ENCODE measurements around the gene KIF24.

Gene KIF24

DNA sequence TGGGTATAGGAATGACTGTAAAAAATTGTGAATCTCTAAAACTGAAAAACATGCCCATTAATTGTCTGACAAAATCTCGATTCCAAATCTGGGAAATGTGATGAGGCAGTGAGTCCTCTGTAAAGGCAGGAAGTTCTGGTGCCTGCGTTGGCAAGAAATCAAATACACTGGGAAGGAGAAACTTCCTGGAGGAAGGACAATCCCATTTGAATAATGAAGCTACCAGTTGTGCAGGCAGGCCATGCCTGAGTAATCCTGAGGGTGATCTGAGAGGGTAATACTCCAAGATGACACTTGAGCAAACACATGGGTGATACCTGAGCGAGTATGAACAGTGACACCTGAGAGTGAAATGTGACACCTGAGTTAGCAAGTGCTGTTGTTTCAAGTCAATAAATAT, 49.7 kb downstream of the KIF24 start:
- DNase-seq = no peak
- in situ Hi-C loops (cut with MboI; ENCODE audit: low pct_unique_long_range_greater_than_20kb, low sequenced_read_pairs) = no loop called here
